ENCODE measurements around the gene GPR17. TPM values are rescaled to one million over a fixed set of nuclear protein-coding genes. Genes with fewer than 3 reads are reported as not detected.
A peak's percentile ranks its signal among the peaks of the same experiment; 100 is the strongest.

GPR17 gene
- polyA plus RNA-seq, 2 donors = 0.26 to 1.6 TPM

- H3K4me3 ChIP-seq (ENCODE audit: low read depth in 1 of 2, low read length in 2 of 2) = no peak overlapping the region
- H3K27ac ChIP-seq (ENCODE audit: low read depth in 2 of 2, low read length in 1 of 2) = no peak overlapping the region
- 83 to 88% methylated on average over 6 of the region's 6 CpGs for WGBS, 2 donors
- H3K4me1 ChIP-seq (ENCODE audit: control insufficient read depth in 2 of 2, insufficient read depth in 2 of 2, low read length in 1 of 2) = peaks cover 11 to 16% of the 10 kb centered on the region in 2 donors
- H3K27me3 ChIP-seq (ENCODE audit: control insufficient read depth in 1 of 2, insufficient read depth in 2 of 2, low read length in 2 of 2) = no peaks in the 10 kb centered on the region
- H3K9me3 ChIP-seq (ENCODE audit: control insufficient read depth in 2 of 2, insufficient read depth in 1 of 2, low read depth in 1 of 2, low read length in 1 of 2) = no peaks in the 10 kb centered on the region
- no peaks in the 10 kb centered on the region for H3K36me3 ChIP-seq (ENCODE audit: control insufficient read depth in 2 of 2, insufficient read depth in 2 of 2, low read length in 1 of 2)
Observed at GRCh38 chr2:127641133-127641532, 4.8 kb upstream of the GPR17 start.

GRCh38 chr2:127641846-127642507 lies 4.0 kb upstream of the GPR17 start:
- no peaks in the 10 kb centered on the region for H3K36me3 ChIP-seq (ENCODE audit: control insufficient read depth in 2 of 2, insufficient read depth in 2 of 2, low read length in 1 of 2)
- H3K9me3 ChIP-seq (ENCODE audit: control insufficient read depth in 2 of 2, insufficient read depth in 1 of 2, low read depth in 1 of 2, low read length in 1 of 2) = no peaks in the 10 kb centered on the region
- 66 to 67% methylated on average over 24 to 25 of the region's 25 CpGs for WGBS, 2 donors
- H3K27me3 ChIP-seq (ENCODE audit: control insufficient read depth in 1 of 2, insufficient read depth in 2 of 2, low read length in 2 of 2) = no peaks in the 10 kb centered on the region
- no peak overlapping the region for H3K4me3 ChIP-seq (ENCODE audit: low read depth in 1 of 2, low read length in 2 of 2)
- H3K27ac ChIP-seq (ENCODE audit: low read depth in 2 of 2, low read length in 1 of 2) = no peak overlapping the region
- H3K4me1 ChIP-seq (ENCODE audit: control insufficient read depth in 2 of 2, insufficient read depth in 2 of 2, low read length in 1 of 2) = peaks cover 11 to 19% of the 10 kb centered on the region in 2 donors

DNA sequence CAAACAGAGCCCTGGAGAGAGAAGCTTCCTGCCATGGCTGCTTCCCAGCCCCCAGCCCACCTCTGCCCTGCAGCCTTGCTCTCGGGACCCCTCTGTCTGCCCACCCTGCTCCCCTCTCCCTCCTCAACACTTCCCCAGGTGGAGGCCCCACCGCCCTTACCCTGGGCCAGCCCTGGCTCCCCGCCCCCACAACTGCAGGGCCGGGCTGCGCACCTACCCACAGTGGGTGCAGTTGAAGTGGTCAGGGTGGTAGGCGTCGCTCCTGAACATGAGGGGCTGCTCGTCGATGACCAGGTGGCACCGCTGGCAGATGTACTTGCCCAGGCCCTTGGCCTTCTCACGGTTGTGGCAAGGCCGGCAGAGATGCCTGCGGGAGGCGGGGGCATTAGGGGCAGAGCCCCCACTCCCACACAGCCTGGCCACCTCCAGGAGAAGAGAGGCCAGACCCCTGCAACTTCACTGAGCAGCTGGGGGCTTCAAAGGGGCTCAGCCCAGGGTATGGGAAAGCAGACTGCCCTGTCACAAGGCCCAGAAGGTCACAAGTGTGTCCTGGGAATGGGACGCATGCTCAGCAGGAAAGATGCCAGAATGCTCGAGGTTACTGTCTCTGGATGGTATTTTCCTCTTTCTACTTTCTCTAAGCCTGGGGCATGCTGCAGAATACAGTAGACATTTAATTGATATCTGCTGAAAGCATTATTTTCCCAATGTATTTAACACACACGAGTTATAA lies 3.1 kb upstream of the GPR17 start:
- Histone ChIP-seq H3K27ac (ENCODE audit: low read depth in 2 of 2, low read length in 1 of 2) (no peak overlapping the region), H3K36me3 (ENCODE audit: control insufficient read depth in 2 of 2, insufficient read depth in 2 of 2, low read length in 1 of 2) (no peaks in the 10 kb centered on the region), H3K4me3 (ENCODE audit: low read depth in 1 of 2, low read length in 2 of 2) (no peak overlapping the region), H3K9me3 (ENCODE audit: control insufficient read depth in 2 of 2, insufficient read depth in 1 of 2, low read depth in 1 of 2, low read length in 1 of 2) (no peaks in the 10 kb centered on the region), H3K27me3 (ENCODE audit: control insufficient read depth in 1 of 2, insufficient read depth in 2 of 2, low read length in 2 of 2) (no peaks in the 10 kb centered on the region), H3K4me1 (ENCODE audit: control insufficient read depth in 2 of 2, insufficient read depth in 2 of 2, low read length in 1 of 2) (peaks cover 7 to 23% of the 10 kb centered on the region in 2 donors)
- WGBS, 2 donors = 79 to 81% methylated on average over 17 of the region's 17 CpGs

DNA sequence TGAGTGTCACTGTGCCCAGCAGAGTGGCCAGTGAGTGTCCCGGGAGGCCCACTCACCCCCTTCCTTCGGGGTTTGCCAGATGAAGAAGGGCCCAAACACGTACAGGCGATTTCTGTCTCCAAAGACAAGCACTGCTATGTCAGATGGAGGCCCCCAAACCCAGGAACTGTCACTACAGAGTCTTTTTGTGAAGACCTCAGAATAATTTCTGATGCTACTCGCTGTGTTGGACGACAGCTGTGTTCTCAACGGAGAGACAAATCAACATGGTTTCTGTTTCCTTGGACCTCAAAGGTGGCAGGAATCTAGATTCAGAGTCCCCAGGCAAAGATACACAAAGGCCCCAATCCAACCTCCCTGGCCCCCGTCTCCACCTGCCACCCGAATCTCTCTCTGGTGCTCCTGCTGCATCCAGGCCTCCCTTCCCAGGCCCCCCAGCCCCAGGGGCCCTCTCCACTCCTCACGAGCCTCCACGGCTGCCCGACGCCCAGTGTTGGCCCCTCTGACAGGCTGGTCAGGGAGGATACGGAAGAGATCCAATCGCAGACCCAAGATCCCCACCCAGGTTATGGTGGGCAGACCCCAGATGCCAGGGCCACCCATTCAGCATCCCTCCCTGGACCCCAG lies 2.4 kb upstream of the GPR17 start:
- no peaks in the 10 kb centered on the region for H3K27me3 ChIP-seq (ENCODE audit: control insufficient read depth in 1 of 2, insufficient read depth in 2 of 2, low read length in 2 of 2)
- no peak overlapping the region for H3K4me3 ChIP-seq (ENCODE audit: low read depth in 1 of 2, low read length in 2 of 2)
- WGBS, 2 donors = 88 to 91% methylated on average over 15 of the region's 15 CpGs
- peaks cover 2 to 24% of the 10 kb centered on the region in 2 donors for H3K4me1 ChIP-seq (ENCODE audit: control insufficient read depth in 2 of 2, insufficient read depth in 2 of 2, low read length in 1 of 2)
- H3K36me3 ChIP-seq (ENCODE audit: control insufficient read depth in 2 of 2, insufficient read depth in 2 of 2, low read length in 1 of 2) = no peaks in the 10 kb centered on the region
- H3K27ac ChIP-seq (ENCODE audit: low read depth in 2 of 2, low read length in 1 of 2) = no peak overlapping the region
- H3K9me3 ChIP-seq (ENCODE audit: control insufficient read depth in 2 of 2, insufficient read depth in 1 of 2, low read depth in 1 of 2, low read length in 1 of 2) = no peaks in the 10 kb centered on the region

DNA sequence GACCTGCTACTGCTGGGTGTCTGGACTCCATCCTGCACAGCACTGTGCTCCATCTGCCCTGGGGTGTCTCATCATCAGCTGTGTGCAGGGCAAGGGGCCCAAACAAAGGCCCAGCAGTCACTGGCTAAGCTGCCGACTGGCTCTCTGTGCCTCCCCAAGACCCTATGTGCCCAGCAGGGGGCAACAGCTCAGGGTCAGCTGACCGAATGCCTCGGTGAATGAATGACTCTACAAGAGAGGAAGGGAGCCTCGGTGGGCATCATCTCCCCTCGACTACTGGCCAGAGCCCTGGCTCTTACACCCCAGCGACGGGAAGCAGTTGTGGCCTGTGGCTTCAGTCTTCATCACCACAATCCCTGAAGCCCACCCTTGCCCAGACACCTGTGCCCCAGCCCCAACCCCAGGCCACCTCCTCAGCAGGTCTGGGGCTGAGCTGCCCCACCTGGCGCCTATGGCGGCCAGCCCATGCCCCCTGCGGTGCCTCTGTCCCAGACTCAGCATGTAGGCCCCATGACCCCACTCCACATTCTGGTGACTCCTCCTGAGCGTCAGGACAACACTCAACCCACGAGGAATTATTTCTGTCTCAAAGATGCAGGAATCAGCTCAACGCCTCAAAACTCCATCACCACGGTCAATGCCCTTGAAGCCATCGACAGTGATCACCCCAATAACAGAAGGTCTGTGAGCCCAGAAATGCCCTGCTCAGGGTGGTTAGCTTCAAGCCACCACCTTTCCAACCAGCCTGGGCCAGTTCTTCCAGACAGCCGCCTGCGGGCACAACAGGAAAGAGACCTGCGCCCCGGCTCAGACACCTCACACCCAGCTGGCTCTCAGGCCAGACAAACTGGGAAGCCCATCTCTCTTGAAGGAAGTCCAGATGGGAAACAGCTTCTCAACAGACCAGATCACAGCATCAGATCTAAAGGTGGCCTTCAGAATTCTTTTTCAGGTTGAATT lies 1.6 kb upstream of the GPR17 start:
- no peak overlapping the region for H3K27ac ChIP-seq (ENCODE audit: low read depth in 2 of 2, low read length in 1 of 2)
- H3K27me3 ChIP-seq (ENCODE audit: control insufficient read depth in 1 of 2, insufficient read depth in 2 of 2, low read length in 2 of 2) = no peaks in the 10 kb centered on the region
- no peaks in the 10 kb centered on the region for H3K9me3 ChIP-seq (ENCODE audit: control insufficient read depth in 2 of 2, insufficient read depth in 1 of 2, low read depth in 1 of 2, low read length in 1 of 2)
- WGBS, 2 donors = 82% methylated on average over 19 of the region's 19 CpGs
- peaks cover under 1 to 26% of the 10 kb centered on the region in 2 donors for H3K4me1 ChIP-seq (ENCODE audit: control insufficient read depth in 2 of 2, insufficient read depth in 2 of 2, low read length in 1 of 2)
- H3K4me3 ChIP-seq (ENCODE audit: low read depth in 1 of 2, low read length in 2 of 2) = no peak overlapping the region
- no peaks in the 10 kb centered on the region for H3K36me3 ChIP-seq (ENCODE audit: control insufficient read depth in 2 of 2, insufficient read depth in 2 of 2, low read length in 1 of 2)

DNA sequence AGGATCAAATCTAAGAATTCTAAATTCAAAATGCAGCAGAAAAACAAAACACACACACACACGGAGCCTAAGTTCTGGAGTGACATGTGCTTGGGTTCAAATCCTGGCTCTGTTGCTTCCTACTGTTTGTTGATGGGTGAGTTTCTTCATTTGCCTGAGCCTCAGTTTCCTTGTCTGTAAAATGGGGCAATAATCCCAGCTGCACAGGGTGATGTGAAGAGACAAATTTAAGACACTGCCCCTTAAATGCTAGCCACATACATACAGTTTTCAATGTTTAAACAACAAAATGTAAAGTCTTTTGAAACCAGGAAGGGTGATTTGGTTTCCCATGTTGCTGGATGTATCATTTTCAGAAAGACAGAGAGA lies 943 bp upstream of the GPR17 start:
- Histone ChIP-seq H3K9me3 (ENCODE audit: control insufficient read depth in 2 of 2, insufficient read depth in 1 of 2, low read depth in 1 of 2, low read length in 1 of 2) (no peaks in the 10 kb centered on the region), H3K27me3 (ENCODE audit: control insufficient read depth in 1 of 2, insufficient read depth in 2 of 2, low read length in 2 of 2) (no peaks in the 10 kb centered on the region), H3K4me3 (ENCODE audit: low read depth in 1 of 2, low read length in 2 of 2) (no peak overlapping the region), H3K4me1 (ENCODE audit: control insufficient read depth in 2 of 2, insufficient read depth in 2 of 2, low read length in 1 of 2) (peaks cover 0 to 20% of the 10 kb centered on the region in 2 donors), H3K36me3 (ENCODE audit: control insufficient read depth in 2 of 2, insufficient read depth in 2 of 2, low read length in 1 of 2) (no peaks in the 10 kb centered on the region), H3K27ac (ENCODE audit: low read depth in 2 of 2, low read length in 1 of 2) (no peak overlapping the region)
- WGBS, 2 donors = 69 to 84% methylated on average over 1 of the region's 1 CpG

DNA sequence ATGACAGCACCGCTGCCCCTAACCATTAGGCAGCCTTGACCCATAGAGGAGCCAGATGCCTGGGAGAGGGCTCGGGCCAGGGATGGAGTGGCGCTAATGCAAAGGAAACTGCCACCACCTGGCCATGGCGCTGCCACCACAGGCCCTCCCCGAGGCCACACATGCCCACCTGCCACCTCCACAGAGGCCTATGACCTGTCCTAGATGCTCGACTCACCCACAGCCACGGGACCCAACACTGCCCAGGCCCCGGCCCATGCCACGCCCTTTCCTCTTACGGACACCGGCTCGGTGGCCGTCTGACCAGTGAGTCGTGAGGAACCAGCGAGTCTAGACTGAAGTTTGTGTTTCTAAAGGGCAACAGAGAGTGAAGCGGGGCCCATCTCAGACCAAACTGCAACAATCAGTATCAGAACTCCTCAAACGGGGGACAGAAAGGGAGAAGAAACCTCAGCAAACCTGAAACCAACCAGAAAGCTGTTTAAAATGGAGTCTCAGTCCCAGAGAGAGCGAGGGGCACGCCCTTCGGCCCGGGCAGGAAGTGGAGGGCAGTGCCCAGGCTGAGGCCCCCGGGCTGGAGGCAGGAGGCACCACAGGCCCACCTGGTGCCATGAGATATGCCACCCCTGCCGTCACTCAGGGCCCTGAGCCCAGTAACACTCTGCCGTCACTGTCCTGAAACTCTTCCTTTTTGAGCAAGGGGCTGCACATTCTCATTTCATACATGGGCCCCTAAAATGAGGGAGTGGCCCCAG lies 711 bp downstream of the GPR17 start:
- Histone ChIP-seq H3K4me3 (ENCODE audit: low read depth in 1 of 2, low read length in 2 of 2) (no peak overlapping the region), H3K27me3 (ENCODE audit: control insufficient read depth in 1 of 2, insufficient read depth in 2 of 2, low read length in 2 of 2) (no peaks in the 10 kb centered on the region), H3K27ac (ENCODE audit: low read depth in 2 of 2, low read length in 1 of 2) (peak overlapping the region in 1 of 2 donors; percentile 11), H3K4me1 (ENCODE audit: control insufficient read depth in 2 of 2, insufficient read depth in 2 of 2, low read length in 1 of 2) (peaks cover 0 to 23% of the 10 kb centered on the region in 2 donors), H3K9me3 (ENCODE audit: control insufficient read depth in 2 of 2, insufficient read depth in 1 of 2, low read depth in 1 of 2, low read length in 1 of 2) (no peaks in the 10 kb centered on the region), H3K36me3 (ENCODE audit: control insufficient read depth in 2 of 2, insufficient read depth in 2 of 2, low read length in 1 of 2) (no peaks in the 10 kb centered on the region)
- 65 to 72% methylated on average over 22 to 24 of the region's 24 CpGs for WGBS, 2 donors

DNA sequence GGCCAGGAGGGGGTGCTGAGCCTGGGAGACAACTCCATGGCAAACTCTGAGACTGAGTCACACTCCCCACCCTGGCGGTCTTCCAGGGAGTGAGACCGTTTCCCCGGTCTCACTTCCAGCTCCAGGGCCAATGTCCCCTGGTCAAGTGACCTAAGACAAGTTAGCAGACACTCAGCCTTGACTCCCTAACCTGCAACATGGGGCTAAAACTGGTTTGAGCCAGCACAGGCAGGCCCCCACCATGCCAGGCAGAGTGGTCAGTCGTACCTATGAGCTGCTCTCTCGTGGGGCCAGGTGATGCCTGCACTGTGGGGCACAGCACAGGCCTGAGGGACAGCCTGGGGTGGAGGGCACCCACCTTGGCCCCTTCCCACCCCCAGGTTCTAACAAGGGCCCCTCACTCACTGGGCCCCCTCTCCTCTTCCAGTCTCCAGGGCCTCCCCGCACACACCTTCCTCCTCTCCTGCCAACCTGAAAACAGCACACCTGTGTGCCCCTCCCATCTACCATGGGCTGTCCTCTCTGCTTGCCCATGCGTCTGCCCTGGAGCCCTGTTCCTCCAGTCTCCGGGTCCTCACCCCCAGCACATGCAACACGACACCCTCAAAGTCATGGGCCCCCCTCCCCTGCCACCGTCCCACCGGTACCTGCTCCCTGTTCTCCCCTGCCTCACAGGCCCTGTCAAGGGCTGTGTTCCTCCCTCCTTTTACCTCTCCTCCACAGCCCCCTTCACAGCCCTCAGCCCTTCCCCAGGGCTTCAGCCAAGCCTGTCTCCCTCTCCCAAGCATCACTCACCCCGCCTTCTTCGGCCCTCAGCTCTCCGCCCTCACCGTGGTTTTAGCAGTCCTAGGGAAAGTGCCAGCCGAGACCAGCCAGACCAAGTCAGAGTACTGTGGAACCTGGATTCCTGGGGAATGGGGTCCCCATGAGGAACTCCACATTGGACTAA lies 1.6 kb downstream of the GPR17 start:
- 61 to 66% methylated on average over 16 of the region's 16 CpGs for WGBS, 2 donors
- Histone ChIP-seq H3K4me1 (ENCODE audit: control insufficient read depth in 2 of 2, insufficient read depth in 2 of 2, low read length in 1 of 2) (peaks cover 0 to 23% of the 10 kb centered on the region in 2 donors), H3K9me3 (ENCODE audit: control insufficient read depth in 2 of 2, insufficient read depth in 1 of 2, low read depth in 1 of 2, low read length in 1 of 2) (no peaks in the 10 kb centered on the region), H3K27me3 (ENCODE audit: control insufficient read depth in 1 of 2, insufficient read depth in 2 of 2, low read length in 2 of 2) (no peaks in the 10 kb centered on the region), H3K27ac (ENCODE audit: low read depth in 2 of 2, low read length in 1 of 2) (peak overlapping the region in 1 of 2 donors; percentile 11), H3K4me3 (ENCODE audit: low read depth in 1 of 2, low read length in 2 of 2) (no peak overlapping the region), H3K36me3 (ENCODE audit: control insufficient read depth in 2 of 2, insufficient read depth in 2 of 2, low read length in 1 of 2) (no peaks in the 10 kb centered on the region)

Data from esophagus (tissue), 2 donors.